GM18909 (cell line): Measurements from ENCODE around the gene LDLRAD4.
A peak's percentile ranks its signal among the peaks of the same experiment; 100 is the strongest.

Experiments
- ATAC-seq: cut with Tn5 transposase; IDR thresholded peaks from one replicate; pipeline ENCODE4 v1.9.1; 2021; ENCODE audit warnings: mild to moderate bottlenecking; ENCODE audit not compliant: unreplicated experiment, poor library complexity

LDLRAD4 gene

DNA sequence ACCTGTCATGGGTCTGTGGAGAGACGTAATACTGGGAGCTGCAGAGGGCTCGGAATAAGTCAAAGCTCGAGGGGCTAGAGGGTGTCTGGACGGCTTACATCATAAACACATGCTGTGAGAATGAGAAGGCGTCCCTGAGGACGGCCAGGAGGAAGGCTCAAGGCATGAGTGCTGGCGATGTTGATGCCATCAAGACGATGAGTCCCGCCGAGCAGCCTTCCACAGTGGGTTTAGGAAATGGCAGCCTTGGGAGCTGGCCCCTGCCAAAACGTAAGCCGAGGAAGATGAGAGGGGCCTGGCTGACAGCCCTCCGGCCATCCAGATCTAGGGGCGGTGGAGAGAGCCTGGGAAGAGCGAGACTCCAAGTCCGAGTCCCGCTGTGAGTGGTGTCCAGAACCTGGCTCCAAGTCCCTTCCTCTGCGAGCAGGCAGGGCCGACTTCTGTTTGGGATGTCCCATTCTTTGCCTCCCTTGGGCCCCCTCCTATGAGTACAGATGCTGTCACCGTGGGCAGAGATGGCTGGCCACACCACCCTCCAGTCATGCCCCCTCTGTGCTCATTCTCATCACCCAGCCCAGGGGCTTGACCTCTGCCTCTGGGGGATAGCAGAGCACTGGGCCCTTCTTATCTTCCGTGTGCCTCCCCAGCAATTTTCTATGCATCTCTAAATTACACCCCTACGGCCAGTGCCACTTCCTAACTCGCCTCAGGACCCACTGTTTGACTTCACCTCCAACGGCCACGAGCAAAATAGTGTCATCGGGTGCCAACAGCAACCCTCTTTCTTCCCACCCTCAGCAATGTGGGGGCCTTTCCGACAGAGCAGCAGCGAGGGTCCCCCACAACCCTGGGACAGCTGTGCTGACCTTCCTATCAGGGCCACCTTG is 332.1 kb downstream of the LDLRAD4 start:
- ATAC-seq: no peak

DNA sequence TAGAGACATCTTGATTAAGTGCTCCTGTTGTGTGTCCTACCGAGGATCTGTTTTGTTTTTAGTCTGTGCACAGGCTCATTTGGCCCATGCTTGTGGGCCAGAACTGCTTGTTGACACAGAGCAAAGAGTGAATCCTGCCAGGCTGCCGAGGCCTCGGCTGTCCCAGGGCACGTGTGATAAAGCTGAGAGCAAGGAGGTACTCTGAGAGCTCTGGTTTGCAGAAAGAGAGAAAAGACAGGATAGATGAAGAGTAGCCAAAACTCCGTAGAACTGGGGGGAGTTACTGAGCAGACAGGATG is 332.7 kb downstream of the LDLRAD4 start:
- ATAC-seq: no peak

DNA sequence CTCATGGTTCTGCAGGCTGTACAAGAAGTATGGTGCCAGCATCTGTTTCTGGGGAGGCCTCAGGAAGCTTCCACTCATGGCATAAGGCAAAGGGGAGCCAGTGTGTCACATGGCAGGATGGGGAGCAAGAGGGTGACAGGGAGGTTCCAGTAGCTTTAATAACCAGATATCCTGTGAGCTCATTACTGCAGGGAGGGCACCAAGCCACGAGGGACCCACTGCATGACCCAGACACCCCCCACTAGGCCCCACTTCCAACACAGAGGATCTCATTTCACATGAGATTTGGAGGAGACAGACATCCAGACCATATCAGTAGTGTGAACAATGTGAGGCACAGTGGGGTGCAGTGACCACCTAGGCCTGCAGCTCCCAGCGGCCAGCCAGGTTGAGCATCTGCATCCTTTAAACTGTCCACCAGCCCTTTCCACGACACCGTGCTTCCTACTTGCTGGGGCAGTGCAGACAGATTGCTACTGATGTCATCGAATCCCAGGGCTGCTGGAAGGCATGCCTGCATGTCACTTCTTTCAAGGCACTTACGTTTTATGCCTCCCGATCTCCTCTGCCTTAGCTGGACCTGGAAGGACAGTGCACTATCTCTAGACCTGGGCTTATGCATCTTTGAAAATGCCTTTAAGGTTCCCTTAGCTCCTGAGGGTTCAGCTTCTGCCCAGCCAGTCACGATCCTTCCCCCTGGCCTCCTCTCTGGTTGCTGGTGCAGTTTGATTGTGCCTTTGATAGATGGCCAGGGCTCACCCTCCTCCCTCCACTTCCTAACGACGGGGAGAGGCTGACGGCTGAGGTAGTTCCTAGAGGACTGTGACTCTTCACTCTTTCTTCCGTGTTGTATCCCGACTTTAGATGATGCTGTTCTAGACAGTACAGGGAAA is 333.5 kb downstream of the LDLRAD4 start:
- no peak for ATAC-seq

DNA sequence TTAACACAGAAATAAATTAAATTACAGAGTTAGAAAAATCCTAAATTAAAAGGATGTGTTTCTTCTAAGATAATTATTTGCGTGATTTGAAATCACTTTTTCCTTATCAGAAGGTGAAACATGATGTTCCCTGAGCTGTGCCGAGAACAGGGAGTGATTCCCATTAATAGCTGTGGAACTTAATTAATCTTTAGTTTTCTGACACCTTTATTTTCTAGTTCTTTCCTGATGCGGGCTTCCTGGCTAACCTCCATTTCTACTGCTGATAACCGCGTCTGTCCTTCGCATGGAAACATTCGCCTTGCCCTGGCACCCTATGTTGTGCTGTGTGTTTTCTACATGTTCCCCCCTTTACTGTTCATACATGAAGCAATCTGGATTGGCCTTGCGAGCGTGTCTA is 334.9 kb downstream of the LDLRAD4 start:
- no peak for ATAC-seq

DNA sequence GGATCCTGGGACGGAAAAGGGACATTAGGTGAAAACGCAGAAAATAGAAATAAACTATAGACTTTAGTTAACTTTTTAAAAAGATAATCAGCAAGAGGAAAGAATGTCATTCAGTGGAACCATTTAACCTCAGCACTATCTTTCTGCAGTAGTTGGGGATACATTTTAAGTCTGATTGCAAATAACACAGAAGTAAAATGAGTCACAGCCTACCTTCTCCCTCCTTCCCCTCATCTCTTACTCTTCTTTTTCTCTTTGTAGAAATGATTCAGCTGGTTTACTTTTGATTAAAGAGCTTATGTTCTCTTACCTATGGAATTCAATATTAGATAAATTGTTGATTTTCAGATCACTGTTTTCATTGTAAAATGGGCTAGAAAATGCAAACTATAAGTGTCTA is 336.6 kb downstream of the LDLRAD4 start:
- ATAC-seq: no peak

DNA sequence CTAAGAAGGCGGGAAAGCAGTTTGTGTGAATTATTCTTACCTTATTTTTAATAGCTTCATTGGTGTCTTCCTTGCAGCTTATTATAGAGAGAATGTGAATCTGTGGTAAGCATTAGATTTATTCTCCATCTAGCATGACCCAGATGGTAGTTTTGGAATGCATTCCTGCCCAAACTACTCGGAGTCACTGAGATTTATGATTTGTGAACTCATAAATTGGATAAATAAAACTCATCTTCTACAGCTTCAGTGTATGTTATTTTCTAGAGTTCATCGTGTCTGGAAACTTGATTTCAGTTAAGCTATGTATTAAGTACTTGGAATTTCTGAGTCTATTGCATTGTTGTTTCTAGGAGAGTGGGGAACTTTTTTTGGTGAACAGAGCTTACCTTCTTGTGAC is 337.3 kb downstream of the LDLRAD4 start:
- ATAC-seq: no peak

DNA sequence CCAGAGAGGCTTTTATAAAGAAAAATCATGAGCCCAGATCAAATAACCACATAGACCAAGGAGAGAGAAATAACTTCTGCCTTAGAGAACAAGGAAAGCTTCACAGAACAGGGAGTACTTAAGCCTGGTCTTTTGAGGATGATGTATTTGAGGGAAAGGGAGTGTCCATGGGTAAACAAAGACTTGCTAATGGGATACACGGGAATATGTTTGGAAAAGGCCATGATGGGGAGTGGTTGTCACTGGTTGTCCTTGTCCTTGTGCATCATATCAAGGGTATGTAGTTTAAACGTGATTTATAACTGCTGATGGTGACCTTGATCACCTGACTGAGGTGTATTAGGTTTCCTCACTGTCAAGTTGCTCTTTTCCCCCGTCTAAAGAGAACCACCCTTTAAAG is 337.9 kb downstream of the LDLRAD4 start:
- no peak for ATAC-seq

DNA sequence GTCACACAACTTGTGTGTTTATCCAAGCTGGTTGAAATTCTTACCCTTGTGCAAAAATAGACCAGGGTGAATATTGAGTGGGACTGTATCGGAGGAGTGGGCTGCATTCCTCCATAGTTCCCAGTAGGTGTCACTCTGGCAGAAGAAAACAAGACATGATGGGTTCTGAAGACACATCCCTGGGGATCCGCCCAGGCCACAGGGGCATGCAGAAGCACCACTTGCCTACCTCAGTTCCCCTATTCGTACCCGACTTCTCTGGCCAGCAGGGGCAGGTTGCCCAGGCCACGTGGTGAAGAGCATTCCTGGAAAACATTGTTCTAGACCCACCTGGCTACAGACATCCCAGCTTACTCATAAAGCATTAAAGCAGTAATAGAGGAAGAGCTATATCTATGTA is 339.6 kb downstream of the LDLRAD4 start:
- ATAC-seq: peak; percentile 52

DNA sequence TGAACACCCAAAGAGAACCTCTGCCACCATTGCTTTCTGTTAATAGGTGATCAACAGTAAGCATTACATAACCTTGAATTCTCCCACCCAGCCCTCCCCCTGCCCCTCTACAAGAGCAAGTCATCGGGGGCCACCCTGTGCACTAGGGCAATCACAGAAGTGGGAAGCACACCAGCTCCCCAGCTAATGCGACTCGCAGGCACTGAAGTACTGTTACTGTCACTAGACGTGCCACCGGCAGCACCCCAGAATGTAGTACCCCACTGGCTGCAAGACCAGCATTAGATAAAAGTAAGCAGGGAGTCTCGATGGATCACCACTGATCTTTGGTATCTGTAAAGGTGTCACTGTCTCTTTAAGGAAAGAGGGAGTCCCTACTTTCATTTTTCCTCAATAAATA is 340.2 kb downstream of the LDLRAD4 start:
- no peak for ATAC-seq

DNA sequence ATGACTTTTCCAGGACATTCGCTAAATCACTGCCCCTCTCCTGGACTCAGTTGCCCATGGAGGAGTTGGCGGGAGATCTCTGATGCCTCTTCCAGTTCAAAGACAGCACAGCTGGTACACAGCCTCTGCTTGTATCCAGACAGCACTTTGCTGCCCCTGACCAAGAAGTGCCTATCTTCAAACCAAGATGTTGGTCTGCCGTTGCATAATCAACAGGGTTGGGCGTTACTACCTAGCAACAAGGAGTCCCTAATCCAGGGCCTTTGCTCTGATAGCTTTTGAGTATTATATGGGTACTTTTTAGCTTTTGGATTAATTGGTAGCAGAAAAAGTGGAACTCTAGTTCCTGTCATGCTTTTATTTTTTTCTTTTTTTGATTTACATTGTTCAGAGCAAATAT is 341.2 kb downstream of the LDLRAD4 start:
- ATAC-seq: no peak

DNA sequence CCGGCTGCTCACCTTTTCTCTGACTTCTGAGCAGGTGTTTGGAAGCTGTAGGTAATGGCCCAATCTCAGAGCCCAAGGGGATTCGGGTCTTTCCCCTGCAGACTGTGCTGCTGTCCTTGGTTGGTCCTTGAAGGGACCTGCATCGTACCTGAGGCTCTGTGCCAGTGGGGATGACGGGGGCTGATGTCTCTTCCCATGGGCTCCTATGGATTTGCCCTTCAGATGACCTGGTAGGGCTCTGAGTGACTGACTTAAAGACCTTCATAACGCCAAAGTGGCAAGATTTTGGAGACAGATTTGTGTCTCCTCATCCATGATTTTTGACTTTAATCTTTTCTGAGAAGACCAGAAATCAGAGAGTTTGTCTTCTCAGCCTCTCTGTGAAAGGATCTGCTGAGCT is 341.7 kb downstream of the LDLRAD4 start:
- no peak for ATAC-seq

DNA sequence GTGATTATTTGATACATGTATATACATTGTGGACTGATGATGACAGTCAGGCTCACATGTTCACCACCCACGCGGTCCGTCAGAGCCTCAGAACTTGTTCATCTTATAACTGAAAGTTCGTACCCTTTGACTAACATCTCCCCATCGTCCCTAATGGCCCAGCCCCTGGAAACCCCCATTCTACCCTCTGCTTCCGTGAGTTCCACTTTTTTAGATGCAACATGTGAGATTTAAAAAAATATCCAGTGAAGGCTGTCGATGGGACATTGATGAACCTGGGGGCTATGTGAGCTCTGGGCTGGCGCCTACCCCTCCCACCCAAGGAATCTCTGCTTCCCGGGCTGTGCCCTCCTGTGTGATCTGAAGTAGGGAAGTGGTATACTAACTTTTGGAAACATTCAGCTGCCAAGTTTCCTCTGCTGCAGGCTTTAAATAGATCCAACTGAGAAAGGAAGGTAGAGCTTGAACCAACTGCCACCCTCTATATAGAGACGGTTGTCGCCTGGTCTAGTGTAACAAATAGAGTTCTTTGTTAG is 344.0 kb downstream of the LDLRAD4 start:
- peak; percentile 63 for ATAC-seq

DNA sequence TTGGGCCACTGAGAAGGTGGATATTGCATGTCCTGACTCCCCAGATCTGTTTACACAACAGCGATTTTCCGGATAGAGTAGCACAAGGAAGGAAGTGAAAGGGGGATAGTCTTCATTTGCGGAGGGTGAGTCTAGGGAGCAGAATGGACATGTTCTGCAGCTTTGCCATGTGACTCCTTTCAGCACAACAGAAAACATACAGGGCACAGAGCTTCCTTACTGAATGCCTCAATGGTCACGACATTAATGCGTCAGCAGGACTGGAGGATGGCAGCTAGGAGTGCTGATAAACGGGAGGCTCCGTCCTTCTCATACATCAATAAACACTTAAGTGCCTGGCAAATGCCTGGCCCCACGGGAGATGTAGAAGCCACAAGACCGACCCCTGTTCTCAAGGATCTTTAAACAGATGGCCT is 344.8 kb downstream of the LDLRAD4 start:
- ATAC-seq: no peak

DNA sequence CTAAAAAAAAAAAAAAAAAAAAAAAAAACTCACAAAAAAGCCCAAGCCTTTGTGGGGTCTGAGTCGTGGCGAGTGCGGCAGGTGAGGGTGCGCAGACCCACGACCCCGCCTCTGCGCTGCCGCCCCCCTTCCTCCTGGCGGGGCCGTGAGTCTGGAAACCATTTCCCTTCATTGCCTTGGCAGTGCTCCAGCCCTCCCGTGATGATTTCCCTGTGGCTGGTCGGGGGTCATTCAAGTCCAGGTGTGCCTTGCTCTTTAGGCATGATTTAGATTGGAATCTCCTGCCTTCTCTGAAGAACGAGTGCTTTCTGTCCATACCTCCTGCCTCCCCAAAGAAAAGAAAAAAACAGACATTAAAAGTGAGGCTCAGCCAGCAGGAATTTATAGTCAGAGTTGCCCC is 346.0 kb downstream of the LDLRAD4 start:
- ATAC-seq: no peak

DNA sequence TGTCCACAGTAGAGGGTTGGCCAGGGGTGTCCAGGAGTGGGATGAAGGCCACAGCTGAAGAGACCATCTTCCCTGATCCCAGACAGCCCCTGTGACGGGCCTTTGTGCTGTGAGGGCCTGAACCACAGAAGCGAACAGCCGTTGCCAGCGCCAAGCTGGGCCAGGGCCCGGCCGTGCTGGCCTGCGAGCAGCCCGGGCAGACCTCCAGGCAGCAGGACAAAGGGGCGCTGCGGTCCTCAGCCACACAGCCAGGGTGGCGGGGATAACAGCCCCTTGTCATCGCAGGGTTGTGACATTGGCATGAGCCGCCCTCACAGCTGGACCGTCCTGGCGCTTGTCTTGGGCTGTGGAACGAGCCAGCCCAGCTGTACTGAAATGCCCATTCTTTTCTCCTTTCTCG is 346.7 kb downstream of the LDLRAD4 start:
- no peak for ATAC-seq

DNA sequence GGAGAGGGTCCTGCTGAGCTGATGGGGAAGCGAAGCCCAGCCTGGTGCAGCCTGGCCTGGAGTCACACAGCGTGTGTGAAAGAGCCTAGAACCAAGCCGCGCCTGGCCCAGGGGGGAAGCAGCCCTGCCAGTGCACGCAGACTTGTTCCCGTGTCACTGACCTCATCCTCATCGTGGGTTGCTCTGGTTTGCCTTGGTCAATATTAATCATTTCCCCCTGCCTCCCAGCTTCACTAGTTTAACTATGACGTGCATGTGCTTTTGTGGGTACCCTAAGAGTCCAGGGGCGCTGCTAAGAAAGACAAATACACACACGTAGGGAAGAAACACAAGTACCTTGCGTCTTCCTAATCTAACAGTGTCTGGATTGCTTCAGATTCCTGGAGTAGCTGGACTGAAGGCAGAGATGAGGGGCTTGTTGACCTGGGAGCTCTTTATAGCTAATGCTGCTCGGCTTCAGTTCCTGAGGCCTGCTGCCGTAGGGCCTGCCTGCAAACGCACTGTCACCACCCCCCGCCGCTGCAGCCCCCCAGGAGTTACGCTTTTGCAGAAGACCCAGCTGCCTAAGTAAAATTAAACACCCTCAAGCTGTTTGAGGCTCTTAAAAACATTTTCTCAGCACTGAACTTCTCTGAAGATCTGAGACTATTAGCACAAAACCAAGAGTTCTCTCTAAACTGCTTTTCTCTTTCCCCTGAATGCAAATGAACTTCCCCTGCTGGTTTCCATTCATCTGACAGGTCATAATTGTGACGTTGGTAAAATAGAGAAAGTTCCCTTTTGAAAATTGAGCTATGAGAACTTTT is 348.6 kb downstream of the LDLRAD4 start:
- peak; percentile 55 for ATAC-seq

DNA sequence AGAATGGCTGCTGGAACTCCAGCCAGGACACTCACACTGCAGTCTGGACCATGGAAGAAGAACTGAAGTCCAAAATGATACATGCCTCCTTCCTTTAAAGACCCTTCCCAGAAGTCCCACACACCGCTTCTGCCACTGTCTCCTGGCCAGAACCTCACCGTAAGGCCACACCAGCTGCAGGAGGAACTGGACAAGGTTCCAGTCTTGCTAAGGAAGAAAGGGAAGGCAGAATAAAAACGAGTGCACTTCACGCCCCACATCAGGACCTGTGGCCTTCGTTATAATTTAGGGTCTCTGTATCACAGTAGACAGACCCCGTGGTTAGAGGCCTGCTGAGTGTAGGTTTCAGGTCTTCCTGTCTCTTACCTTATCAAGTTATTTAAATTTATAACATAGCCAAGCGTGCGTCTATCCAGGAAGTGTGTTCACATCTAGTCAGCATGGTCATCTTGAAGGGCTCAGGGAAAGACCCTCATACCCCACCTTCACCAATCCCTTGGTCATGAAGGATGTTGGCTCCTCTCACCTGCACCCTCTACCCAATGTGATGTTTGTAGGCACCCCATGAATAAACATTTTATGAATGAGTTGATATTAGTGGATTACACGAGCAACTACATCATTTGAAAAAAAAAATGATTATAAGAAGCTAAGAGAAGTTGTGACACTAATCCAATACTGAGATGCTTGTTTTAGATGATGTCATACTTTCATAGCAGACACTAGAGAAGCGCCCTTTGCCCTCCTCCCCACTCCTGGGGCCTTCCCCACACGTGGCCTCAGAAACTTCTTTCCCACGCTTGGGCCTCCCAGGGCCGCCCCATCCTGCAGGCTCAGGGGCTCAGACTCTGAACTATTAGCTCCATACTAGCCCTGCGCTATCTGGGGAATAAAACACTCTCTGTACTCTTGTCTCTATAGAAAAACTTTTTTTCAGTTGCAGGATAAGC is 350.2 kb downstream of the LDLRAD4 start:
- peak; percentile 67 for ATAC-seq

DNA sequence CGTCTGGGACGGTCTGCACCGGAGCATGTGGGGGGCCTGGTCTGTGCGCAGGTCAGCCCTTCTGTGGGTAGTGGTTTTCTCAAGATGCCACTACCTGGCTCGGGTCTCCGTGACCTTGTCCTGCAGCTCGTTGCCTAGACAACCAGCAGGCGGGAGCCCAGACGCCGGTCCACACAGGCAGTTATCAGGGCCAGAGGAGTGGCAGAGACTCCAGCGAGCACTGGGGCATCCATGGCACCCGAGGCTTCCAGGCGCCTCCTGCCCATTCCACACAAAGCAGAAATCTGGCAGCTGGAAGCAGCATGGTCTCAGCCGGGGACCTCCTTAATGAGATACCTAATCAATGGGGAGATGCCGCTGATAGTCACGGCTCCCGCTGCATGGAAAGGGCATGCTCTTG is 351.7 kb downstream of the LDLRAD4 start:
- no peak for ATAC-seq

DNA sequence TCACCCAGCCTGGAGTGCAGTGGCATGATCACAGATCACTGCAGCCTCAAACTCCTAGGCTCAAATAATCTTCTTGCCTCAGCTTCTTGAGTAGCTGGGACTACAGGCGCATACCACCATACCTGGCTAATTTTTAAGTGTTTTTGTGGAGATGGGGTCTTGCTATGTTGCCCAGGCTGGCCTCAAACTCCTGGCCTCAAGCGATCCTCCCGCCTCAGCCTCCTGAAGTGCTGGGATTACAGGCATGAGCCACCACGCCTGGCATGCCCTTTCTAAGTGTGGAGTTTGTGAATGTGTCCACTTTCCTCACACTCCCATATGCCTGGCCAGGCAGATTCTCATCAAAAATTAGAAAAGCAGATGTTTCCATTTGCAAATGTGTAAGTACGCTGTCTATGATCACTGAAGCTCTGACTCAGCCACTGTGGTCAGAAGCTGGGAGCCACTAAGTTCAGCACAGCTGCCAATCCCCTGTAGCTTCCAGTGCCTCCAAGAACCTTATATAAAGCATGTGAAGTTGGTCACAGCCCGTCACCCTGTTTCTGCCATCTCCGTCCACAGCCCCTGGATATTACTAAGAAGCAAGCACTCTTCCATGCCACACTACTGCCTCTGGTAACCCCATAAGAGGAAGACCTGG is 352.4 kb downstream of the LDLRAD4 start:
- no peak for ATAC-seq
